GM19328 (cell line): ENCODE measurements around the gene CDKN3.

Source experiments
- ATAC-seq: cut with Tn5 transposase; IDR thresholded peaks from one replicate; pipeline ENCODE4 v1.9.1; 2021; ENCODE audit warnings: mild to moderate bottlenecking, moderate library complexity; ENCODE audit not compliant: unreplicated experiment

CDKN3 gene

GRCh38 chr14:54396493-54397335, at the start of gene CDKN3:
Gene CDKN3 (plus strand): TSS chr14:54397007. CDS start chr14:54397069, 62 bp downstream.
- ATAC-seq = peak; percentile 99

- ATAC-seq = no peak
Measured at GRCh38 chr14:54347044-54347443, 49.8 kb upstream of the CDKN3 start.

GRCh38 chr14:54348001-54348611, 48.7 kb upstream of the CDKN3 start:
- ATAC-seq = no peak

GRCh38 chr14:54348923-54349620, 47.7 kb upstream of the CDKN3 start:
- no peak for ATAC-seq

- ATAC-seq = no peak
Measured at GRCh38 chr14:54349713-54350112, 47.1 kb upstream of the CDKN3 start.

GRCh38 chr14:54350203-54350602, 46.6 kb upstream of the CDKN3 start:
- ATAC-seq = no peak

GRCh38 chr14:54353266-54353665, 43.5 kb upstream of the CDKN3 start:
- no peak for ATAC-seq

- ATAC-seq = no peak
Measured at GRCh38 chr14:54353694-54354093, 43.1 kb upstream of the CDKN3 start.

GRCh38 chr14:54354096-54354495, 42.7 kb upstream of the CDKN3 start:
- ATAC-seq = no peak

GRCh38 chr14:54354968-54355641, 41.7 kb upstream of the CDKN3 start:
- no peak for ATAC-seq

- ATAC-seq = no peak
Measured at GRCh38 chr14:54355698-54356097, 41.1 kb upstream of the CDKN3 start.

- ATAC-seq = no peak
Measured at GRCh38 chr14:54356172-54356571, 40.6 kb upstream of the CDKN3 start.

GRCh38 chr14:54360667-54361066, 36.1 kb upstream of the CDKN3 start:
- ATAC-seq = no peak

GRCh38 chr14:54362089-54362504, 34.7 kb upstream of the CDKN3 start:
- no peak for ATAC-seq

GRCh38 chr14:54362759-54363437, 33.9 kb upstream of the CDKN3 start:
- no peak for ATAC-seq

- no peak for ATAC-seq
Measured at GRCh38 chr14:54364555-54365415, 32.0 kb upstream of the CDKN3 start.

GRCh38 chr14:54366736-54367735, 29.8 kb upstream of the CDKN3 start:
- peak; percentile 65 for ATAC-seq

GRCh38 chr14:54368291-54368690, 28.5 kb upstream of the CDKN3 start:
- no peak for ATAC-seq
